ENCODE measurements around the gene PEF1. TPM values are rescaled to one million over a fixed set of nuclear protein-coding genes. Genes with fewer than 3 reads are reported as not detected.

The PEF1 gene
- total RNA-seq, 2 experiments from 2014 or later = 50.4 to 50.5 TPM

- no peak for DNase-seq
- Mint-ChIP-seq H3K4me3 (no peak overlapping the region), H3K36me3 (ENCODE audit: low read depth) (no peaks in the 10 kb centered on the region), H3K9me3 (no peaks in the 10 kb centered on the region), H3K27me3 (peaks cover 10% of the 10 kb centered on the region), H3K27ac (no peak overlapping the region), H3K4me1 (peaks cover 16% of the 10 kb centered on the region)
- CTCF ChIA-PET = interaction anchor here (1.6 kb wide), 1 partner anchor 11 kb away, joined by 4 read pairs; no protein-coding TSS in a partner anchor
- POLR2A ChIA-PET = no interaction called here
Measured at GRCh38 chr1:31607360-31607759, 37.3 kb downstream of the PEF1 start.

- Mint-ChIP-seq H3K9me3 (no peaks in the 10 kb centered on the region), H3K27ac (no peak overlapping the region), H3K27me3 (peaks cover 13% of the 10 kb centered on the region), H3K36me3 (ENCODE audit: low read depth) (no peaks in the 10 kb centered on the region), H3K4me3 (no peak overlapping the region), H3K4me1 (peaks cover 12% of the 10 kb centered on the region)
- peak; percentile 47 for DNase-seq
- POLR2A ChIA-PET = interaction anchor here (1.1 kb wide), 1 partner anchor 39 kb away, joined by 4 read pairs; the partner anchor contains the start of gene PEF1
- CTCF ChIA-PET = interaction anchor here (0.9 kb wide), 1 partner anchor 13 kb away, joined by 4 read pairs; no protein-coding TSS in a partner anchor
Measured at GRCh38 chr1:31605908-31606427, 38.7 kb downstream of the PEF1 start.

- POLR2A ChIA-PET = no interaction called here
- Mint-ChIP-seq H3K36me3 (ENCODE audit: low read depth) (no peaks in the 10 kb centered on the region), H3K27me3 (peaks cover 16% of the 10 kb centered on the region), H3K4me1 (peaks cover 12% of the 10 kb centered on the region), H3K4me3 (no peak overlapping the region), H3K9me3 (no peaks in the 10 kb centered on the region), H3K27ac (no peak overlapping the region)
- CTCF ChIA-PET = interaction anchor here (2.1 kb wide), 1 partner anchor 16 kb away, joined by 5 read pairs; no protein-coding TSS in a partner anchor
- DNase-seq = no peak
Measured at GRCh38 chr1:31602081-31602480, 42.6 kb downstream of the PEF1 start.

GRCh38 chr1:31600641-31601040, 44.0 kb downstream of the PEF1 start:
- no peaks in the 10 kb centered on the region for H3K9me3 Mint-ChIP-seq
- POLR2A ChIA-PET = no interaction called here
- no peak for DNase-seq
- H3K4me1 Mint-ChIP-seq = peaks cover 6% of the 10 kb centered on the region
- H3K27me3 Mint-ChIP-seq = peaks cover 16% of the 10 kb centered on the region
- H3K36me3 Mint-ChIP-seq (ENCODE audit: low read depth) = no peaks in the 10 kb centered on the region
- no peak overlapping the region for H3K27ac Mint-ChIP-seq
- no peak overlapping the region for H3K4me3 Mint-ChIP-seq
- CTCF ChIA-PET = no interaction called here

GRCh38 chr1:31598980-31599379, 45.7 kb downstream of the PEF1 start:
- CTCF ChIA-PET = no interaction called here
- POLR2A ChIA-PET = no interaction called here
- H3K4me1 Mint-ChIP-seq = peaks cover 4% of the 10 kb centered on the region
- no peak overlapping the region for H3K27ac Mint-ChIP-seq
- H3K4me3 Mint-ChIP-seq = no peak overlapping the region
- H3K9me3 Mint-ChIP-seq = no peaks in the 10 kb centered on the region
- no peaks in the 10 kb centered on the region for H3K36me3 Mint-ChIP-seq (ENCODE audit: low read depth)
- DNase-seq = peak; percentile 7
- peaks cover 17% of the 10 kb centered on the region for H3K27me3 Mint-ChIP-seq

- ChIA-PET POLR2A (no interaction called here), CTCF (interaction anchor here (1.1 kb wide), 1 partner anchor 9 kb away, joined by 3 read pairs; no protein-coding TSS in a partner anchor)
- Mint-ChIP-seq H3K27me3 (peaks cover 18% of the 10 kb centered on the region), H3K4me3 (no peak overlapping the region), H3K9me3 (no peaks in the 10 kb centered on the region), H3K4me1 (peaks cover 4% of the 10 kb centered on the region), H3K36me3 (ENCODE audit: low read depth) (no peaks in the 10 kb centered on the region), H3K27ac (no peak overlapping the region)
- no peak for DNase-seq
Measured at GRCh38 chr1:31596737-31597097, 48.0 kb downstream of the PEF1 start.

- peaks cover 4% of the 10 kb centered on the region for H3K4me1 Mint-ChIP-seq
- no peaks in the 10 kb centered on the region for H3K9me3 Mint-ChIP-seq
- POLR2A ChIA-PET = no interaction called here
- H3K27ac Mint-ChIP-seq = no peak overlapping the region
- CTCF ChIA-PET = interaction anchor here (1.1 kb wide), 1 partner anchor 8 kb away, joined by 3 read pairs; no protein-coding TSS in a partner anchor
- H3K27me3 Mint-ChIP-seq = peaks cover 21% of the 10 kb centered on the region
- no peak overlapping the region for H3K4me3 Mint-ChIP-seq
- H3K36me3 Mint-ChIP-seq (ENCODE audit: low read depth) = no peaks in the 10 kb centered on the region
- DNase-seq = peak; percentile 12
Measured at GRCh38 chr1:31595836-31596736, 48.6 kb downstream of the PEF1 start.

- DNase-seq = peak; percentile 73
- H3K4me3 Mint-ChIP-seq = no peak overlapping the region
- CTCF ChIA-PET = interaction anchor here (1.0 kb wide), 1 partner anchor 30 kb away, joined by 3 read pairs; no protein-coding TSS in a partner anchor
- H3K27me3 Mint-ChIP-seq = peaks cover 27% of the 10 kb centered on the region
- no peaks in the 10 kb centered on the region for H3K36me3 Mint-ChIP-seq (ENCODE audit: low read depth)
- H3K4me1 Mint-ChIP-seq = peaks cover 4% of the 10 kb centered on the region
- H3K9me3 Mint-ChIP-seq = no peaks in the 10 kb centered on the region
- POLR2A ChIA-PET = no interaction called here
- no peak overlapping the region for H3K27ac Mint-ChIP-seq
Measured at GRCh38 chr1:31593770-31594632, 50.7 kb downstream of the PEF1 start.

GRCh38 chr1:31593136-31593665, 51.5 kb downstream of the PEF1 start:
- peaks cover 27% of the 10 kb centered on the region for H3K27me3 Mint-ChIP-seq
- ChIA-PET CTCF (interaction anchor here (1.0 kb wide), 1 partner anchor 30 kb away, joined by 3 read pairs; no protein-coding TSS in a partner anchor), POLR2A (no interaction called here)
- H3K27ac Mint-ChIP-seq = no peak overlapping the region
- no peak overlapping the region for H3K4me3 Mint-ChIP-seq
- peaks cover 4% of the 10 kb centered on the region for H3K4me1 Mint-ChIP-seq
- H3K36me3 Mint-ChIP-seq (ENCODE audit: low read depth) = no peaks in the 10 kb centered on the region
- DNase-seq = peak; percentile 9
- no peaks in the 10 kb centered on the region for H3K9me3 Mint-ChIP-seq

- H3K4me1 Mint-ChIP-seq = peaks cover 6% of the 10 kb centered on the region
- no peak overlapping the region for H3K4me3 Mint-ChIP-seq
- peaks cover 23% of the 10 kb centered on the region for H3K27me3 Mint-ChIP-seq
- DNase-seq = peak; percentile 11
- H3K27ac Mint-ChIP-seq = no peak overlapping the region
- H3K36me3 Mint-ChIP-seq (ENCODE audit: low read depth) = no peaks in the 10 kb centered on the region
- ChIA-PET POLR2A (no interaction called here), CTCF (no interaction called here)
- H3K9me3 Mint-ChIP-seq = no peaks in the 10 kb centered on the region
Measured at GRCh38 chr1:31592132-31592531, 52.5 kb downstream of the PEF1 start.

GRCh38 chr1:31591425-31592093, 53.1 kb downstream of the PEF1 start:
- H3K4me1 Mint-ChIP-seq = peaks cover 4% of the 10 kb centered on the region
- DNase-seq = peak; percentile 8
- no peak overlapping the region for H3K4me3 Mint-ChIP-seq
- peaks cover 23% of the 10 kb centered on the region for H3K27me3 Mint-ChIP-seq
- no peak overlapping the region for H3K27ac Mint-ChIP-seq
- CTCF ChIA-PET = no interaction called here
- H3K36me3 Mint-ChIP-seq (ENCODE audit: low read depth) = no peaks in the 10 kb centered on the region
- H3K9me3 Mint-ChIP-seq = no peaks in the 10 kb centered on the region
- POLR2A ChIA-PET = no interaction called here

- DNase-seq = peak; percentile 12
- CTCF ChIA-PET = no interaction called here
- Mint-ChIP-seq H3K4me3 (no peak overlapping the region), H3K27me3 (peaks cover 22% of the 10 kb centered on the region), H3K27ac (no peak overlapping the region), H3K9me3 (no peaks in the 10 kb centered on the region), H3K36me3 (ENCODE audit: low read depth) (no peaks in the 10 kb centered on the region), H3K4me1 (peaks cover 2% of the 10 kb centered on the region)
- POLR2A ChIA-PET = no interaction called here
Measured at GRCh38 chr1:31588751-31589515, 55.7 kb downstream of the PEF1 start.

Measured in activated CD4-positive, alpha-beta memory T cell treated with anti-CD3 and anti-CD28 coated beads, Interleukin-2, amount 10 ng/mL, durations not matched to agents 7 days and 5 days (primary cell).